Measurements from ENCODE around the gene HHLA2.
"Not testable (repeated sequence)": the region's sequence is repeated elsewhere in the genome, so short reads cannot be mapped to it uniquely, and the experiment has no call there.

Gene HHLA2, protein sequence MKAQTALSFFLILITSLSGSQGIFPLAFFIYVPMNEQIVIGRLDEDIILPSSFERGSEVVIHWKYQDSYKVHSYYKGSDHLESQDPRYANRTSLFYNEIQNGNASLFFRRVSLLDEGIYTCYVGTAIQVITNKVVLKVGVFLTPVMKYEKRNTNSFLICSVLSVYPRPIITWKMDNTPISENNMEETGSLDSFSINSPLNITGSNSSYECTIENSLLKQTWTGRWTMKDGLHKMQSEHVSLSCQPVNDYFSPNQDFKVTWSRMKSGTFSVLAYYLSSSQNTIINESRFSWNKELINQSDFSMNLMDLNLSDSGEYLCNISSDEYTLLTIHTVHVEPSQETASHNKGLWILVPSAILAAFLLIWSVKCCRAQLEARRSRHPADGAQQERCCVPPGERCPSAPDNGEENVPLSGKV

GRCh38 chr3:108296239-108296638 lies at the start of gene HHLA2:
TSS of gene HHLA2 (plus strand) at chr3:108296548. CDS start at chr3:108351814, 55,266 bp downstream.
- DNase-seq, result no peak

DNA sequence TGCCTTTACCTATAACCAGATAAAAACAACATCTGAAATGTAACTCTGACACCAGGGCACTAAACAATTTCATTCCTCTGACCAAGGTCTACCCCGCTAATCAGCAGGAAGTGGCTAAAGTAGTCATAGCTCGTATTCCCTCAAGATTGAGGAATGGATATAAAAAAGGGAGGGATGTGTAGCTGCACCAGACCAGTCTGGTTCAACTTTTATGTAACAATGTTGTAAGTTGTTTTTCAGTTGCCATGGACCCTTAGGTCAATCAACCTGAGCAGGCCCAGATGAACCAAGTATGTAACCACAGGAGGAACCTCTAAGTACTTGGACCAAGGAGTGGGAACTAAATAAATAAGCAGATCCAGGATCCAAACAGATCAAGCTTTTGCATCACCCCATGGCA lies 45.7 kb upstream of the HHLA2 start:
- DNase-seq, result no peak

DNA sequence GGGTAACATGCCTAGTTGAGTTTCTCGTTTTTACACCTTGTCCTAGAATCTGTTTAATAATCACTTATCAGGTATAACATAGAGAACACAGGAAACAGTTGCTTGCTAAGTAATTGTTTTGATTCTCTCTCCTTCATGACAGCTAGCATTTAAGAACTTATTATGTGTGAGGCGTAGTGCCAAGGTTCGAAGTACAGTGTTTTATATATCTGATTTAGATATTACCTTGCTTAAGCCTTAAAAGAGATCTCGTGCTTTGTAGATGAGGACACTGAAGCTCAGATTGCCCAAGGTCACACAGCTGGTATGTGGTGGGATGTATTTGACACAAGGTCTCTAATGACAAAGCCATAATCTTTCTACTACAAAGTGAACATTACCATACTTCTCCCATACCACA lies 45.1 kb upstream of the HHLA2 start:
- no peak for DNase-seq

DNA sequence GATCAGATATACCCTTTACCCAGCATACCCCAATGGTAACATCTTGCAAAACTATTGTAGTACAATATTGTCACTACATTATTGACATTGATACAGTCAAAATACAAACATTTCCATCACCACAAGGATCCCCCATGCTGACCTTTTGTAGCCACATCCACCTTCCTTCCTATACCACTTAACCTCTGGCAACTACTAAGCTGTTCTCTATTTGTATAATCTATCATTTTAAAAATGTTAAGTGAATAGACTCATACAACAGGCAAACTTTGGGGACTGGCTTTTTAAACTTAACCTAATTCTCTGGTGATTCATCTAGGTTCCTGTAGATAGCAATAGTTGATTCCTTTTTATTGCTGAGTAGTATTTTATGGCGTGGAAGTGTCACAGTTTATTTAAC lies 44.5 kb upstream of the HHLA2 start:
- DNase-seq, result no peak

- no peak for DNase-seq
Observed at GRCh38 chr3:108255131-108255530, 41.2 kb upstream of the HHLA2 start.

DNA sequence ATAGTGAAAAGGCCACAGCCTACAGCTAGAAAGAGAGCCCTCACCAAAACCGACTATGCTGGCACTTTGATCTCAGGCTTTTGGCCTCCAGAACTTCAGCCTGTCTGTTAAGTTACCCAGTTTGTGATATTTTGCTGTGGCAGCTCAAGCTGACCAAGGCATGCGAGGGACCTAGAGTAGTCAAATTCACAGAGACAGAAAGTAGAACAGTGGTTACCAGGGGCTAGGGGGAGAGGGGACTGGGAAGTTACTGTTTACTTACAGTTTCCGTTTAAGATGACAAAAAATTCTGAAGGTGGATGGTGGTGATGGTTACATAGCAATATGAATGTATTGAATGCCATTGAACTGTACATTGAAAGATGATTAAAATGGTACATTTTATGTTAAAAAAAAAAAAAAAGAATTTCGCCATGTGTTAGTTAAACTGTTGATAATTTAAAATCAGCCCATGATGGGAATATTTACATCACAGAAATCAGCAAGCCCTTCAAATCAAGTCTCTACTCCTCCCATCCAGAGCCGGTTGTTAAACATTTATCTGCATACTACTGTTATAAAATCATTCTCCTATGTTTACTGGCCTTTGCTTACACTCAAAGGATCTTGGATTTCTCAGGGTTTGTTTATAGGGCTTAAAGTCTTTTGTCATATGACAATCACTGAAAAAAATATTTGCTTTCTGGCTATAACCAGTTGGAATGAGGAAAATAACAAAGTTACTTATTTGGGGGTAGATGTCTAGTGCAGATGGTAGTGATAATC lies 31.6 kb upstream of the HHLA2 start:
- DNase-seq, result not testable (repeated sequence)

- DNase-seq, result not testable (repeated sequence)
Observed at GRCh38 chr3:108268235-108268634, 28.1 kb upstream of the HHLA2 start.

DNA sequence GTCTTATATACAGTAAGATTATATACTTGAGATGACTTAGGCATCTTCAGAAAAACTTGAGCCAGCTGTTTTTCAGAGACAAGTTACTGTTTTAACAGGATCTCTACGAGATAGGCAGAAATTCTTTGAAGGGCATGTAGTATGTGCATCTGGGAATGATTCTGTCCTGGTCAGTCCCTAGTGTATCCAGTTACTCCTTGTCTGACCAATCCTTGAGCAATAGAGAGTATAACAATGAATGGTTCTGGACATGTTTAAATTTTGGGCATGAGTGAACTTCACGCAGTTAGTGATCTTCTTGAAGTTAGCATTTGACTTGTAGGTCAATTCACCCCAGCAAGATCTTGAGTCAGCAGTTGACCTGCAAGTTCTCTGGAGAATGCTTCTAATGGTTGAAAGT lies 24.7 kb upstream of the HHLA2 start:
- DNase-seq, result no peak

DNA sequence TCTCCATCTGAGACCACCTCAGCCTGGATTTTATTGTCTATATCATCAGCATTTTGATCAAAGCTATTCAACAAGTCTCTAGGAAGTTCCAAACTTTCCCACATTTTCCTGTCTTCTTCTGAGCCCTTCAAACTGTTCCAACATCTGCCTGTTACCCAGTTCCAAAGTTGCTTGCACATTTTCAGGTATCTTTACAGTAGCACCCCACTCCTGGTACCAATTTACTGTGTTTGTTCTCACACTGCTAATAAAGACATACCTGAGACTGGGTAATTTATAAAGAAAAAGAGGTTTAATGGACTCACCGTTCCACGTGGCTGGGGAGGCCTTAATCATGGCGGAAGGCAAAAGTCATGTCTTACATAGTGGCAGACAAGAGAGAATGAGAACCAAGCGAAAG lies 17.3 kb upstream of the HHLA2 start:
- DNase-seq, result not testable (repeated sequence)

- no peak for DNase-seq
Observed at GRCh38 chr3:108280476-108280875, 15.9 kb upstream of the HHLA2 start.

DNA sequence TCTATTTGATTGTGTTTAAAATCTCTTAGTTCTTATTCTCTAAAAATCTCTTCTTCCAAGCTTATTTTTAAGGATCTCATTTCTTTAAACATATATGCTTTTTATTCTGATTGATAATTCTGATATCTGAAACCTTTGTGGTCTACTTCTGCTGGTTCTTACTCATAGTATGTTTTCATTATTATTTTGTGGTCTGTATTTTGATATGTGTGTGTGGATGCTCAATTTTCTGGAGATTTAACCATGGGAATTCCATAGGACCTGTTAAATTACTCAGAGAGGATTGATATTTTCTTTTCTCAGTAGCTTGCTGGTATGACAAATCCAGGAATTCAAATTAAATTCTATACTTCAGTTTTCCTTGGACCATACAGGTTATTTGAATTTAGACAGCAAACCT lies 14.7 kb upstream of the HHLA2 start:
- no peak for DNase-seq

- no peak for DNase-seq
Observed at GRCh38 chr3:108283006-108283405, 13.3 kb upstream of the HHLA2 start.

DNA sequence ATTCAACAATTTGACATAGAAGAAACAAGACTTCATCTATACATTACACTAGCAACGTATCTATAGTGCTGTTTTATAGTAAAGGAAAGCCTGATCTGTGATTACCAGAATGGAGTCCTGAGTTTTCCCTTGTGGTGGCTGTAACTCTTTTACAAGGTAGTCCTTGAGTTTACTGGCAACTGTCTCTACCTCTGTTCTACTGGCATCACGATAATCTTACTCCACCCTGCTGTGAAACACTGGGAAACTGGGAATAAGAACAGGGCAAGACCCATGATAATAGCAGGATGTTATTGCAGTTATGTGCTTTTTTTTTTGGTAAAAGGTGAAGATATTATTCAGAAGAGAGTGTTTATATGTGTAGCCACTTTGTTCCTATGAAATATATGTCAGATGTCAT lies 12.4 kb upstream of the HHLA2 start:
- DNase-seq, result no peak

DNA sequence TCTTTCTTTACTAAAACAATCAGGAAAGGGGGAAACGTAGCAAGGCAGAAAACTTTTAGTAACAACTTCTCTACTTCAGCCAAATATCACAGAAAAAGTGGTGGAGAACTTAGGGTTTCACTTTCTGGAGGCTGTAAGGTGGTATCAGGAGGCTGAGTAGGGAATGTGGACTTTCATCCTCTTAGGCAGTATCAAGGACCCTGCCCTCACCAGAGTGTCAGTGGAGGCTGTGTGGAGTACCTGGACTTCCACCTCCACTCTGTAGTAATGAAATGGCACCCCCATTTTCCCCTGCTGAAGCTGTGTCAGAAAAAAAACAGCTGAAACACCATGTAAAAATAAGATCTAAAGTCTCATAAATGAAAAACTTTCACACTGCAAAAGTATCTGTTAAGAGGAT lies 11.2 kb upstream of the HHLA2 start:
- DNase-seq, result no peak

DNA sequence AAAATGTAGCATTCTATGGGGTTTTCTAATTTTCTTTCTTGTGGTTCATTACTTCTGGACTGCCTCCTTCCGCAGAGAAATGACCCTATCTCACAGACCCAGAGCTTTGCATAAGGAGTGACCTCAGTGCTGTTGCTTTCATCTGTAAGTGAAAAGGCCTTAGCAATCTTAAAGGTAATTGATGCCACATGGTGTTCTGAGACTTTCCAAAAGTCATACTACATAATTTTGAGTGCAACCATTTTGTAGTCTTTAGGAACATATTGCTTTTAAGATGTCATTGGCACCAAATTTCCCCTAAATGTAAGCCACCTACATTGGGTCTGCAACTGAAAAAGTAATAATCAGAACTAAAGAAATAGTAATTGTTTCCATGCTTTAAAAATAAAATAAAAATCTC lies 9.2 kb upstream of the HHLA2 start:
- no peak for DNase-seq

DNA sequence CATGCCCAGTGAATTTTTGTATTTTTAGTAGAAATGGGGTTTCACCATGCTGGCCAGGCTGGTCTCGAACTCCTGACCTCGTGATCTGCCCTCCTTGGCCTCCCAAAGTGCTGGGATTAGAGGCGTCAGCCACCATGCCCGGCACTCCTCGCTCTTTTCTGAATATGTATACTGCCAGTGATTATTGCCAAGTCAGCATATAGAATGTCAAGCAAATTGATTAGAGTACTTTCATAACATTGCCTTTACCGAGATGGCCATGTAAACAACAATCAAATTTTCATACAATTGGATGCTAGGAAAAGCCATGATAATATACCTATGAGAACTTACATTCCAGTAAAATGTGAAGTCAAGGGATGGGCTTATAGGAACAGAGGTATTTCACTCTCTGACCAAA lies 8.2 kb upstream of the HHLA2 start:
- not testable (repeated sequence) for DNase-seq

- no peak for DNase-seq
Observed at GRCh38 chr3:108289159-108289558, 7.2 kb upstream of the HHLA2 start.

DNA sequence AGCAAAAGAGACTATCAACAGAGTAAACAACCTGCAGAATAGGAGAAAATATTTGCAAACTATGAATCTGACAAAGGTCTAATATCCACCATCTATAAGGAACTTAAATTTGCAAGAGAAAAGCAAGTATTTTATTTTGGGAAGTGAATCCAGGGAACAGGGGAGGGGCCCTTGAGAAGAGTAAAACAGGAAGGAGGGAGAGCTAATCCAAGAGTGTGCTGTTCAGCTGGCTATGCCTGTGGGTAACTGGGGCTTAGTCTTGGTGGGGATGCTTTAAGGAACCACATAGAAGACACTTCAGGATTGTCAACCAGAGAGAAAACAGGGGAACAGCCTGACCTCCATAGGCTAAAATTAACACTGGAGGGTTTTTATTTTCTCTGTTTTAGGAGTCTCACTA lies 3.9 kb upstream of the HHLA2 start:
- no peak for DNase-seq

DNA sequence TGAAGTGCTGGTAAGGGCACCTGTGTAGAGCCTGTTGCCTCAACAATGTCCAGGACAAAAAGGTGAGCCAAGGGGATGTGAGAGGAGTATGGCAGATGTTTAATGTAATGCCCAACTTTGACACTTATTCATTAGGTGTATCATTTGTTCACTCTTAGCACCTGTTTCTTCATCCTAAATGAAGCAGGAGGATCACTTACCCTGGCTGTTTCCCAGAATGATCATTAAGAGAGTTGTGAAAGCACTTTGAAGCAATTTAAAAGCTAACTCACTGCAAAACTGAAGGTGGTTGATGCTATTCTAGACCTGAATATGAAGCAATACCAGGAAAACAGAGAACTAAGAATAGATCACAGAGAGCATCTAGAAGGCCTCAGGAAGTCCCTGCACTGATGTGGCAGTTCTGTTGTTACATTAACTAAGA lies 3.4 kb upstream of the HHLA2 start:
- DNase-seq, result no peak

DNA sequence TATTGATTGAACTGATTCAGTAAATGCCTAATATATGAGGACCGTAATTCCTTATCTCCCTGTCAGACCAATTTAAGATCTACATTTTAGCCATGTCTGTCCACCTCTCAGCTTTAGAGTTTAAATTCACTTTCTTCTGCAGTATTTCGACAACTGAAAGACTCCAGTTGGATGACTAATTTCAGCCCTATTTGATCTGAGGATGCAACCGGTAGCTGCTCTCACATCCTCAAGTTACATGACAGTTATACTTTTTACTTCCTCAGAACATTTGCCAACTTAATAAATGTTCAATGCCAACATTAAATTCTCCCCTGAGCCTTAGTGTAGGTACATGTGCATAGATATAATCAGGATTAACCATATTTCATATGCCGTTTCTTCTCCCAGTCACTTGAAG lies 2.5 kb upstream of the HHLA2 start:
- no peak for DNase-seq

DNA sequence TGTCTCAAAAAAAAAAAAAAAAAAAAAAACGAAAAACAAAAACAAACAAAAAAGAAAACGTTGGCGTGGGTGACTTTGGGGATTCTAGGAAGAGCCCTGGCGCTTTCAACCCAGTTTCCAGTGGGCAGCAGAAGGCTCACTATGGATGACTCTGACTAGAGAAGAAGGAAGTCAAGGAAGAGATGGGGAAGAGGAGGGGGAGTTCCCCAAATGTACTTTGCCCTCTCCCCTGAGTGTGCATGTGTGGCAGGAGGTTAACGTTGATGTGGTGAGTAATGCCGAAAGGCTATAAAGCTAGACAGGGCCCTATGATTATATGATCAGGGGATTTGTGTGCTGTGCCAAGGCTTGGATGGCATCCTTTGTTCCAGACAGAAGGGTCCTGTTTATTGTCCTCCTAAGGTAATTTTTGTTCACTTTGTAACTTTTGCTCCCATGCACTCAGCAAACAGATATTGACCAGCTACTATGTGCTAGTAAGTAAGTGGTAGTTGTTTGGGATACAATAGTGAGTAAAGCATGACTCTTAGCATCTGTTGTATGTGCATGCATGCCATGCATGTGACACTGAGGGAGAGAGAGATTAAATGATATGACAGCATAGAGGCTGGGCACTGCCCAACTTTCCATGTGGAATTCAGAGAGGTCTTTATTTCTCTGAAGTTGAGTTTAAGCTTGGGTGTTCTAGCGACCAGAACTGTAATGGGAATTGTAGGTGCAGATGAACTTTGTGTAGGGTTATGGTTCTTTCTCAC lies 750 bp upstream of the HHLA2 start:
- peak; percentile 1 for DNase-seq

- DNase-seq, result no peak
Observed at GRCh38 chr3:108297647-108298046, 1.3 kb downstream of the HHLA2 start.

DNA sequence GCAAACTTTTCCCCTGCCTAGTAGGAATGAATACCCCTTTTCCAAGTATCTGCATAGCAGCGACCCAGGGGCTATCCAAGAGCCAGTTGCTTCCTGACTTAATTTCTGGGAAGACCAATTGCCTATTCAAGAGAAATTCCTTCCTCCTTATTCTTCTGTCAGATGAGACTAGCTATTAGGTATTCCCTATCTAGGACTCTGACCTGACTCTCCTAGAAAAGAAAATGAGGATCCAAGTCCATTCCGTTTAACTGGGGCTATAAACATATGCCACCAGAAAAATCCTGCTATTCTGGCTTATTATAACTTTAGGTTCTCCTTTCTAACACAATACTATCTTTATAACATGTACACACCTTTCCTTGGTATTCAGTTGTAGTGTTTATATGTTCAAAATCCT lies 1.7 kb downstream of the HHLA2 start:
- DNase-seq, result no peak
